HG03439 (cell line): Measurements from ENCODE around the gene PCNX2.

Experiments
- ATAC-seq: cut with Tn5 transposase; IDR thresholded peaks from one replicate; pipeline ENCODE4 v1.9.1; 2021; ENCODE audit warnings: mild to moderate bottlenecking, moderate library complexity; ENCODE audit not compliant: unreplicated experiment

Gene PCNX2

DNA sequence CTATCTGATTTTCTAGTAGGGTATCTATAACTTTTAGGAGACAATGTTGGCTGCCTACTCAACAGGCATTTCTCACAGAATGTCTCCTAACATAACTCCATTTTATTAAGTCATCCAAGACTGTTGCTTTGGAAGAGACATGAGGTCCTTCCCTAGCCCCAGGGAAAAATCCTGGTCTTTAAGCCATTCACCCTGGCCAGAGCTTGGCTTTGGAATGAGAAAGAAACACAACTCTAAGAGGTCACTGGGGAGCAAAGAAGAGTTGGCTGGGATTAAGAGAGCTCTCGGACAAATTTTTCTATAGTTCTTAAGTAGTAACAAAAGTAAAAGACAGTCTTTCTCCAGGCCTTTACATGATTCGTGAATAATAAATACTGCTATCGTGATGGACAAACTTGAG, 57.9 kb downstream of the PCNX2 start:
- no peak for ATAC-seq

DNA sequence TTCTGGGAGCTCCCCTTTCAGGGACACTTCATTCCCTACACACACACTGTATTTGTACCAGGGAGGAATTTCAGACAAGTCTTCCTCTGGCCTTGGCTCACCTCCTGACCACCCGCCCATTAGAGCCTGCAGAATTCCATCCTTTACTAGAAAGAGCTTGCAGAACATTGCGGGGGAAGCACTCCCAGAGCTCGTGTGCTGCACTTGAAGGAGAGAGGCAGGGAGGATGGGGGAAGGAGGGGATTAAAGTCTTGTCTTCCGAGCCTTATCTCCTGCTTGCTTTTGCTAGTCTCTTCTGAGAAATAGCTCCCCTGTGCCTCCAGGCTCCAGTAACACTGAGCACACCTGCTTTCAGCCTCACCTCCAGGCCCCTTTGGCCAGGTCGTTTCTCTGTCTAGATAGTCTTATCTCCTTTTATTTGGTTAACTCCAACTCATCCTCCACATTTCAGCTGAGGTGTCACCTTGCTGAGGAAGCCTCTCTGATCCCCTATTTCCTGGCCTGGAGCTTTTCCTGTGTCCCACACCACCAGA, 62.0 kb downstream of the PCNX2 start:
- ATAC-seq, result no peak

DNA sequence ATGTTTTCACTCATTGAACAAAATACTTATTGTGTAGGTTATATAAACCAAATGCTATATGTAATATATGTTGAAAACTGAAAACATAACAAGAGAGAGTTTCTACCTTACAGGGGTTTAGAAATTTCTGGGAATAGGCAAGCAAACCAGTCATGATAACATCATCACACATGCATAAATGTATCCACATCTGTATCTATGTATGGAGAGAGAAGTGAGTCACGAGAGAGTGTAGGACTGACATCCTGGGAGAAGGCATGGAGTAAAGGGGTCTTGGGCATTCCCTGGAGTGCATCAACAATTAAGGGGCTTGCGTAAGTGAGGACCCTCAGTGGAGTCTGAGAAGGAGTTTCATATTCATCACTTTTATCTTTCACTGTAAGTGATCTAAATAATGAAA, 65.5 kb downstream of the PCNX2 start:
- ATAC-seq, result no peak

DNA sequence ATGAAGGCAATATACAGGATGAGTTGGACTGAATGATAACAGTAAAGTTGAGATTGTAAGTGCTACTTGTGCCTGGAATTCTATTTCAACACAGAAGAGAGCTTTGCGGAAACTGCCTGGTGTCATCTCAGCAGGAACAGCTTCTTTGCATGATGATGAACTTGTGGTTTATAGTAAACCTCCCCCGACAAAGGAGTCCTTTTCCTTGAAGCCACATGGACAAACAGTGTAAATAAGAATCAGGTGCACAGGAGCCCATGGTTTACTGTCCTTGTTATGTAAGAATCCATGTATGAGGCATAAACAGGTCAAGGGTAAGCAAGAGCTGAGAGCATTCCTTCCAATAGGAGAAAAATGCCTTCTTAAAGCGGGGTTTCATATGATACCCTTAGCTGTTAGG, 66.2 kb downstream of the PCNX2 start:
- ATAC-seq, result no peak

- ATAC-seq, result no peak
Measured at GRCh38 chr1:233227930-233228465, 67.5 kb downstream of the PCNX2 start.

GRCh38 chr1:233224311-233224710, 71.2 kb downstream of the PCNX2 start:
- ATAC-seq, result no peak

- no peak for ATAC-seq
Measured at GRCh38 chr1:233217832-233218231, 77.7 kb downstream of the PCNX2 start.

- no peak for ATAC-seq
Measured at GRCh38 chr1:233216009-233216408, 79.5 kb downstream of the PCNX2 start.

GRCh38 chr1:233215135-233215760, 80.3 kb downstream of the PCNX2 start:
- no peak for ATAC-seq

- ATAC-seq, result no peak
Measured at GRCh38 chr1:233211595-233211994, 83.9 kb downstream of the PCNX2 start.

DNA sequence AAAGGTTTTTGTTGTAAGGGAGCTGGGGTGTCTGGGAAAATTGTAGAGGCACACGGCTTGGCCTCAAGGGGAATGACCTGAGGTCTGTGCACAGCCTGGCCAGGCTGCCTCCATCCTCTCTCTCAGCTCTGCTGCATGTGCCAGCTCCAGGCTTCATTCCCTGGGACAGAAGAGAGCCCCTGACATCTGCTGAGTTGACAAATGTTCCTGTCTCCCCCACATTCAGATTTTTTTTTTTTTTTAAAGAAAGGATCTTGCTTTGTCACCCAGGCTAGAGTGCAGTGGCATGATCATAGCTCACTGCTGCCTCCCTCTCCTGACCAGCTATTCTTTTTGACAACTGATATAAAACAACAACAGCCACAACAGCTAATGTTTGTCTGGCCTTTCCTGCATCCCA, 84.4 kb downstream of the PCNX2 start:
- ATAC-seq, result no peak

- ATAC-seq, result no peak
Measured at GRCh38 chr1:233209481-233209880, 86.0 kb downstream of the PCNX2 start.

- no peak for ATAC-seq
Measured at GRCh38 chr1:233208687-233209086, 86.8 kb downstream of the PCNX2 start.

GRCh38 chr1:233197940-233198339, 97.6 kb downstream of the PCNX2 start:
- ATAC-seq, result no peak

- no peak for ATAC-seq
Measured at GRCh38 chr1:233193741-233194140, 101.8 kb downstream of the PCNX2 start.

DNA sequence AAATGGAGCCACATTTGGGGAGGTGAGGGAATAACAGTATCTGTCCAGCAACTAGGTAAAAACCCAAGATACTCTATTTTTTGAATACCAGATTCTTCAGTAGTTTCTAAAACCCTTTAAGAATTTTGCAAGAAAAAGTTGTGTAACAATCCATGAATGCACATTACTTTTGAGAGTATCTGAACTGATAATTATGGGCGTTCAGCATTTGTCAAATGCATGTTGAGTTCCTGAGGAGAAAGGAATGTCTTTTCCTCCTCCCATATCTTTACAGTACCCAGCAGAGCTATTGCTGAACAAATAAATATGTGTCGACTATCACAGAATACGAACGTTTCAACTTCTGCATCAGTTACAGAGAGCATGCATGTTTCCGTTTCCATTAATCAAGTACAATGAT, 104.5 kb downstream of the PCNX2 start:
- ATAC-seq, result no peak

DNA sequence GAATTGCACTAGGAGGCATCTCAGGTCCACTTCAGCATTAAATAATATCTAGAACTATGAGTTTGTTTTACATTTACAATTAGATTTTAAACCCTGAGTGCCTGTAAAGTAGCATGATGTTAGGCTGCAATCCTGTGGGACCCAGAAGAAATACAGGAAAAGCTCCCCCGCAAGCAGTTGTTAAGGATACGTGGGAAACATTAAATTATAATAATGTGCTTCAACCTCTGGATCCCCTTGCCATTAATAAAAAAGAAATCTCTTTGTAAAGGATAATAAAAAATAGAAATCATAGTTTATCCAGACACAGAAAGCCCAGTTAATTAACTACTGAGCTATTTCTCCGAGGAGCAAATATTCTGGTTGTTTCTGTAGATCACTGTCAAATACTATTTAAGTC, 106.0 kb downstream of the PCNX2 start:
- ATAC-seq, result no peak

DNA sequence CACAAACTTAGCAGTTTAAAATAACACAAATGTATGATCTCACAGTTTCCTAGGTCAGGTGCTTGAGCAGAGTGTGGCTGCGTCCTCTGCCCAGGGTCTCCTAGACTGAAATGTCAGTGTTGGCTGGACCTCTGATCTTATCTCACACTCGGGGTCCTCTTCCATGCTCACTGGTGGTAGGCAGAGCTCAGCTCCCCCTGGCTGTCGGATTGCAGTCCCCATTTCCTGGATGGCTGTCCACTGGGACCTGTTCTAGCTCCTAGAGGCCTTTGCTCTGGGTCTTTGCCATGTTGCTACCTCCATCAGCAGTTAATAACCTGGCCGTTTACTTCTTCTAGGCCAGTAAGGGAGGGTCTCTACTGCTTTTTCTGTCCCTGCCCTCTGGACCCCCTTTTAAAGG, 107.5 kb downstream of the PCNX2 start:
- no peak for ATAC-seq

- no peak for ATAC-seq
Measured at GRCh38 chr1:233183226-233184020, 112.1 kb downstream of the PCNX2 start.

DNA sequence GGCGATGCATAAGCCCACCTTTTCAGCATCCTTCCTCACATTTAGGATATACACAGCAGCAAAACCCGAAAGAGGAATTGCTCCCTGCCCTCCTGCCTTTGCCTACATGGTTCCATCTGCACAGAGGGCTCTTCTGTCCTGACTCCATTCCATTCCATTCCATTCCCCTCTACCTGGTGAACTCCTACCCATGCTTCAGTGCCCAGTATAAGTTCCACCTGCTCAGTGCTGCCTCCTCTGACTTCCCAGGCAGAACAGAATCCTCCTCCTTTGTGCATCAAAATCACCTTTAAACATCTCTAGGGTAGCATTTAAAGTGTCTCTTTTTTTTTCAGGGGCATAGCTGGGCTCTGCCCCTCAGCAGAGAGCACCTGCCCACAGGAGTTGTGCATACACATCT, 112.9 kb downstream of the PCNX2 start:
- ATAC-seq, result no peak

GRCh38 chr1:233180641-233181364, 114.7 kb downstream of the PCNX2 start:
- no peak for ATAC-seq
